Neural cell (in vitro differentiated cells): Measurements from ENCODE around the gene CAPN15. TPM values are rescaled to one million over a fixed set of nuclear protein-coding genes. Genes with fewer than 3 reads are reported as not detected.

Source experiments
- H2AFZ ChIP-seq: fragments of 200-600, 300-800 bp; sonication (generic), shearing (Covaris generic); 2 replicates; pipeline ENCODE4 v1.6.0; 2014; ENCODE audit warnings: low read depth, mild to moderate bottlenecking, antibody characterized with exemption, low read length, moderate library complexity
- H3F3A ChIP-seq: fragments of 200-600 bp; shearing (Covaris generic); 2 replicates; pipeline ENCODE4 v1.6.1; 2016; ENCODE audit warnings: mild to moderate bottlenecking, moderate library complexity, mixed read lengths, antibody characterized with exemption, low read length; ENCODE audit not compliant: insufficient read depth, poor library complexity, severe bottlenecking
- H3K27ac ChIP-seq: fragments of 200-600, 300-800 bp; sonication (generic), shearing (Covaris generic); 2 replicates; pipeline ENCODE4 v1.5.1; 2014; ENCODE audit warnings: mild to moderate bottlenecking, low read length, moderate library complexity
- H3K27me3 ChIP-seq: fragments of 300-800, 200-600 bp; sonication (generic), shearing (Covaris generic); 2 replicates; pipeline ENCODE4 v1.6.0; 2014; ENCODE audit warnings: mild to moderate bottlenecking, low read depth, low read length, moderate library complexity; ENCODE audit not compliant: insufficient read depth
- H3K36me3 ChIP-seq: fragments of 300-800, 200-600 bp; sonication (generic), shearing (Covaris generic); 2 replicates; pipeline ENCODE4 v1.5.1; 2014; ENCODE audit warnings: mild to moderate bottlenecking, antibody characterized with exemption, low read length, moderate library complexity; ENCODE audit not compliant: insufficient read depth
- H3K4me2 ChIP-seq: fragments of 300-800, 200-600 bp; sonication (generic), shearing (Covaris generic); 2 replicates; pipeline ENCODE4 v1.6.0; 2014; ENCODE audit warnings: mild to moderate bottlenecking, low read length
- H3K4me3 ChIP-seq: fragments of 300-800, 200-600 bp; sonication (generic), shearing (Covaris generic); 2 replicates; pipeline ENCODE4 v1.5.1; 2014; ENCODE audit warnings: mild to moderate bottlenecking, low read length, moderate library complexity
- H3K79me2 ChIP-seq: fragments of 200-600 bp; shearing (Covaris generic); replicated peaks from 2 replicates; pipeline ENCODE4 v1.6.0; 2014; ENCODE audit warnings: mild to moderate bottlenecking, low read length, moderate library complexity; ENCODE audit not compliant: insufficient read depth
- H3K9ac ChIP-seq: fragments of 300-800, 200-600 bp; sonication (generic), shearing (Covaris generic); 2 replicates; pipeline ENCODE4 v1.6.1; 2016; ENCODE audit warnings: mild to moderate bottlenecking, low read length, mixed read lengths
- H3K9me2 ChIP-seq: fragments of 200-600 bp; shearing (Covaris generic); 2 replicates; pipeline ENCODE4 v1.6.1; 2016; ENCODE audit warnings: mild to moderate bottlenecking, low read length, mixed read lengths; ENCODE audit not compliant: insufficient read depth
- H3K9me3 ChIP-seq: fragments of 200-600, 300-800 bp; sonication (generic), shearing (Covaris generic); 2 replicates; pipeline ENCODE4 v1.6.1; 2016; ENCODE audit warnings: mild to moderate bottlenecking, mixed run types, low read length, moderate library complexity, mixed read lengths
- H4K20me1 ChIP-seq: fragments of 200-600 bp; shearing (Covaris generic); 2 replicates; pipeline ENCODE4 v1.6.1; 2016; ENCODE audit warnings: mild to moderate bottlenecking, mixed run types; ENCODE audit not compliant: insufficient read depth
- CTCF ChIP-seq: fragments of 450-650 bp; IDR thresholded peaks from 2 replicates; pipeline ENCODE4 v1.5.1; 2014; ENCODE audit warnings: antibody characterized with exemption, mild to moderate bottlenecking, moderate library complexity; ENCODE audit not compliant: poor library complexity, severe bottlenecking
- EP300 ChIP-seq: fragments of 450-650 bp; conservative IDR thresholded peaks from 2 replicates; pipeline ENCODE4 v1.6.1; 2014; ENCODE audit warnings: antibody characterized with exemption, mild to moderate bottlenecking, moderate library complexity; ENCODE audit not compliant: poor library complexity, severe bottlenecking
- EZH2 ChIP-seq: fragments of 200-600, 300-800 bp; shearing (Covaris generic), sonication (generic); IDR thresholded peaks from 2 replicates; pipeline ENCODE4 v1.6.1; 2014; ENCODE audit warnings: antibody characterized with exemption, low read length, borderline replicate concordance, mild to moderate bottlenecking; ENCODE audit not compliant: insufficient read depth, poor library complexity, severe bottlenecking
- MXI1 ChIP-seq: fragments of 450-650 bp; conservative IDR thresholded peaks from 2 replicates; pipeline ENCODE4 v1.6.1; 2014; ENCODE audit warnings: antibody characterized with exemption, mild to moderate bottlenecking; ENCODE audit not compliant: poor library complexity, severe bottlenecking
- POLR2AphosphoS5 ChIP-seq: IDR thresholded peaks from 2 replicates; pipeline ENCODE4 v1.6.1; 2012
- RAD21 ChIP-seq: fragments of 450-650 bp; conservative IDR thresholded peaks from 2 replicates; pipeline ENCODE4 v1.6.1; 2014; ENCODE audit warnings: antibody characterized with exemption, mild to moderate bottlenecking, moderate library complexity
- REST ChIP-seq: IDR thresholded peaks from 2 replicates; pipeline ENCODE4 v1.6.1; 2012; ENCODE audit warnings: borderline replicate concordance
- SMC3 ChIP-seq: fragments of 450-650 bp; conservative IDR thresholded peaks from 2 replicates; pipeline ENCODE4 v1.6.1; 2014; ENCODE audit warnings: antibody characterized with exemption, mild to moderate bottlenecking, moderate library complexity; ENCODE audit not compliant: poor library complexity
- TAF1 ChIP-seq: IDR thresholded peaks from 2 replicates; pipeline ENCODE4 v1.6.1; 2012; ENCODE audit warnings: low read depth
- polyA plus RNA-seq: library from polyadenylated mRNA; depleted of rRNA; stranded (reverse); fragments of >200 nt; gene quantifications from 2 replicates; pipeline ENCODE4 v1.2.3, GENCODE V29; 2014

The CAPN15 gene
- polyA plus RNA-seq, 1 donor from 2014 or later: 11.5 TPM

DNA sequence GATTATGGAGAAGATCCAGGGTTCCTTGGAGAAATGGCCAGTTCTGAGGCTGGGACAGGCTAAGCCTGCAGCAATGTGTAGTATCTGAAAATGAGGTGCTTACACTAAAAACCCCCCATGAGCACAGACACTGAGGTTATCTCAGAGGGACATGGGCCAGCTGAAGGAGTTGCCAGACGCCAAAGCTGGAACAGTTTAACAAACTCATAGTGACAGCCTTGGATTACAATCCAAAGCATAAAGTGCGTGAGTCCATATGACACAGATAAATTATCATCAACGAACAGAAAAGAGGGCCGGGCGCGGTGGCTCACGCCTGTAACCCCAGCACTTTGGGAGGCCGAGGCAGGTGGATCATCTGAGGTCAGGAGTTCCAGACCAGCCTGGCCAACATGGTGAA, 11.2 kb upstream of the CAPN15 start:
- TF ChIP-seq POLR2AphosphoS5 (no peak), RAD21 (no peak), SMC3 (no peak), EZH2 (no peak), CTCF (no peak), MXI1 (no peak), EP300 (no peak), REST (no peak), TAF1 (no peak)
- no peaks in the 10 kb centered on the region for H3F3A ChIP-seq
- H3K4me2 ChIP-seq: no peak overlapping the region
- no peaks in the 10 kb centered on the region for H3K9me3 ChIP-seq
- H3K36me3 ChIP-seq: peaks cover 4% of the 10 kb centered on the region
- H3K27ac ChIP-seq: no peak overlapping the region
- H3K9ac ChIP-seq: no peak overlapping the region
- no peaks in the 10 kb centered on the region for H4K20me1 ChIP-seq
- no peaks in the 10 kb centered on the region for H3K79me2 ChIP-seq
- H3K4me3 ChIP-seq: no peak overlapping the region
- no peaks in the 10 kb centered on the region for H3K9me2 ChIP-seq
- no peak overlapping the region for H2AFZ ChIP-seq
- no peaks in the 10 kb centered on the region for H3K27me3 ChIP-seq

DNA sequence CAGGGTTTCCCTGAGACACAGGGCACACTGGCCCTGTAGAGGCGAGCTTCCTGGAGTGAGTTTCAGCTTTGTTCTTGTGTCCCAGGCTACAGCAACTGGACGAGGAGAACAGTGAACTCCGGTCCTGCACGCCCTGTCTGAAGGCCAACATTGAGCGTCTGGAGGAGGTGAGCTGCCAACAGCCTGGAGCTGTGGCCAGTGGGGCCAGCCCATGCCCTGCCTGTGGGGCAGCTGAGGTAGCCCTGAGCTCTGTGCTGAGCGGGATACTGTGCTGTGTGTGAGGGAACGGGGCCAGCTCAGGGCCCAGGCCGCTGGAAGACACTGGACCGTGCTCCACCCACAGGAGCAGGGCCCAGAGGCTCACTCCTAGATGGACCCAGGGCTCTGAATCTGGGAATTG, 8.7 kb upstream of the CAPN15 start:
- H3K4me3 ChIP-seq: no peak overlapping the region
- H3K36me3 ChIP-seq: peaks cover 4% of the 10 kb centered on the region
- H2AFZ ChIP-seq: no peak overlapping the region
- H3K9me3 ChIP-seq: no peaks in the 10 kb centered on the region
- no peak overlapping the region for H3K27ac ChIP-seq
- H3K27me3 ChIP-seq: no peaks in the 10 kb centered on the region
- no peaks in the 10 kb centered on the region for H3K79me2 ChIP-seq
- no peaks in the 10 kb centered on the region for H3K9me2 ChIP-seq
- H4K20me1 ChIP-seq: no peaks in the 10 kb centered on the region
- H3K4me2 ChIP-seq: no peak overlapping the region
- no peak overlapping the region for H3K9ac ChIP-seq
- no peak for TF ChIP-seq RAD21
- no peak for TF ChIP-seq POLR2AphosphoS5
- TF ChIP-seq MXI1: no peak
- no peak for TF ChIP-seq EP300
- no peak for TF ChIP-seq TAF1
- TF ChIP-seq EZH2: no peak
- no peak for TF ChIP-seq CTCF
- TF ChIP-seq REST: no peak
- no peak for TF ChIP-seq SMC3
- no peaks in the 10 kb centered on the region for H3F3A ChIP-seq
